ENCODE data around the gene MLC1.

DNA sequence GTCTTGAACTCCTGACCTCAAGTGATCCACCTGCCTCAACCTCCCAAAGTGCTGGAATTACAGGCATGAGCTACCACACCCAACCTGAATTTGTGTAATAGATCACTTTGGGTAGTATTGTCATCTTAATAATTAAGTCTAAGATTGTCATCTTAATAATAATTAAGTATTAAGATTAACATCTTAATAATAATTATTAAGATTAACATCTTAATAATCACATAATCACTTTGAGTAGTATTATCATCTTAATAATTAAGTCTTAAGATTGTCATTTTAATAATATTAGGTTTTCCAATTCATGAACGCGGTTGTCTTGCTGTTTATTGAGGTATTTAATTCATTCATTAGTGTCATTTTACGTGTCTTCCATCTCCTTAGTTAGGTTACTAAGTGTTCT, 12.8 kb upstream of the MLC1 start:
- TF ChIP-seq, protein P1, sequence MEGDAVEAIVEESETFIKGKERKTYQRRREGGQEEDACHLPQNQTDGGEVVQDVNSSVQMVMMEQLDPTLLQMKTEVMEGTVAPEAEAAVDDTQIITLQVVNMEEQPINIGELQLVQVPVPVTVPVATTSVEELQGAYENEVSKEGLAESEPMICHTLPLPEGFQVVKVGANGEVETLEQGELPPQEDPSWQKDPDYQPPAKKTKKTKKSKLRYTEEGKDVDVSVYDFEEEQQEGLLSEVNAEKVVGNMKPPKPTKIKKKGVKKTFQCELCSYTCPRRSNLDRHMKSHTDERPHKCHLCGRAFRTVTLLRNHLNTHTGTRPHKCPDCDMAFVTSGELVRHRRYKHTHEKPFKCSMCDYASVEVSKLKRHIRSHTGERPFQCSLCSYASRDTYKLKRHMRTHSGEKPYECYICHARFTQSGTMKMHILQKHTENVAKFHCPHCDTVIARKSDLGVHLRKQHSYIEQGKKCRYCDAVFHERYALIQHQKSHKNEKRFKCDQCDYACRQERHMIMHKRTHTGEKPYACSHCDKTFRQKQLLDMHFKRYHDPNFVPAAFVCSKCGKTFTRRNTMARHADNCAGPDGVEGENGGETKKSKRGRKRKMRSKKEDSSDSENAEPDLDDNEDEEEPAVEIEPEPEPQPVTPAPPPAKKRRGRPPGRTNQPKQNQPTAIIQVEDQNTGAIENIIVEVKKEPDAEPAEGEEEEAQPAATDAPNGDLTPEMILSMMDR (conservative IDR thresholded peaks at IDR 0.05; ENCODE audit: low read length): no peak
- no peak for TF ChIP-seq EZH2phosphoT487 (IDR thresholded peaks at IDR 0.05; ENCODE audit: borderline replicate concordance)
